Astrocyte of the cerebellum (primary cell): ENCODE measurements around the gene GALNT10.

Source experiments
- DNase-seq: peaks from one replicate; pipeline ENCODE4 v3.0.0-alpha.2; 2011; ENCODE audit warnings: low read depth
- H3K4me3 ChIP-seq: 2 replicates; pipeline ENCODE4 v1.5.1; 2011; ENCODE audit warnings: mild to moderate bottlenecking, low read depth, low read length, moderate library complexity
- in situ Hi-C: cut with HindIII; loops from 2 replicates; pipeline ENCODE4 v1.10.0; 2017; ENCODE audit warnings: low sequenced_read_pairs
- TF ChIP-seq, protein P1 (sequence below): IDR thresholded peaks from 2 replicates; pipeline ENCODE4 v1.5.1; 2012; ENCODE audit warnings: low read length, low read depth, moderate library complexity, mild to moderate bottlenecking; ENCODE audit errors: missing control alignments

GALNT10 gene

DNA sequence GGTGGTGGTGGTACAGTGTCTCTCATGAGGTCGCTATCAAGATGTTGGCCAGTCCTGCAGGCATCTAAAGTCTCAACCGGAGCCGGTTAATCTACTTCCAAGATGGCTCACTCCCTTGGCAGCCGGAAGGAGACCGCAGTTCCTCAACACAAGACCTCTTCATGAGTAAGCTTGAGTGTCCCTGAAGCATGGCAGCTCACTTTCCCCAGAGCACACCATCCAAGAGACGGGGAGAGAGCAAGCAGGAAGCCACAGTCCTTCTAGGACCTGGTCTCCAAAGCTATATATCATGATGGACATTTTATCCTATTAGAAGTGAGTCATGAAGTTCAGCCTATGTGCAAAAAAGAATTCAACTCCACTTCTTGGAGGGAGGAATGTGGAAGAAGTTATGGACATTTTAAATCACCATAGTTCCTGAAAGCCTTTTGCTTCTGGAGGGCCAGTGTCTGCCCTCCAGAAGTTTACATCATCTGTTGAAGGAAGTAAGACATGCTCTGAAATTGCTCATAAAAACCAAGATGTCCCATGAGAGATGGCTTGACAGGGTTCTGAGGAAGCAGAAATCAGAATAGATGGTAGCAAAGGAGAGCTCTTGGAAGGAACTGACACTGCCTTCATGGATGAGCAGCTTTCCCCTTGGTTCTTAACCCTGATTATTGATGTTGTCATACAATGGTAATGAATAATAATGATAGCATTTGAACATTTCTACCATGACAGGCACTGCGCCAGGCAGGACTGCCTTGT is 21.3 kb downstream of the GALNT10 start:
- no peak for DNase-seq
- in situ Hi-C loops: no loop called here
- TF ChIP-seq, protein P1, sequence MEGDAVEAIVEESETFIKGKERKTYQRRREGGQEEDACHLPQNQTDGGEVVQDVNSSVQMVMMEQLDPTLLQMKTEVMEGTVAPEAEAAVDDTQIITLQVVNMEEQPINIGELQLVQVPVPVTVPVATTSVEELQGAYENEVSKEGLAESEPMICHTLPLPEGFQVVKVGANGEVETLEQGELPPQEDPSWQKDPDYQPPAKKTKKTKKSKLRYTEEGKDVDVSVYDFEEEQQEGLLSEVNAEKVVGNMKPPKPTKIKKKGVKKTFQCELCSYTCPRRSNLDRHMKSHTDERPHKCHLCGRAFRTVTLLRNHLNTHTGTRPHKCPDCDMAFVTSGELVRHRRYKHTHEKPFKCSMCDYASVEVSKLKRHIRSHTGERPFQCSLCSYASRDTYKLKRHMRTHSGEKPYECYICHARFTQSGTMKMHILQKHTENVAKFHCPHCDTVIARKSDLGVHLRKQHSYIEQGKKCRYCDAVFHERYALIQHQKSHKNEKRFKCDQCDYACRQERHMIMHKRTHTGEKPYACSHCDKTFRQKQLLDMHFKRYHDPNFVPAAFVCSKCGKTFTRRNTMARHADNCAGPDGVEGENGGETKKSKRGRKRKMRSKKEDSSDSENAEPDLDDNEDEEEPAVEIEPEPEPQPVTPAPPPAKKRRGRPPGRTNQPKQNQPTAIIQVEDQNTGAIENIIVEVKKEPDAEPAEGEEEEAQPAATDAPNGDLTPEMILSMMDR: no peak
- H3K4me3 ChIP-seq: no peak overlapping the region

DNA sequence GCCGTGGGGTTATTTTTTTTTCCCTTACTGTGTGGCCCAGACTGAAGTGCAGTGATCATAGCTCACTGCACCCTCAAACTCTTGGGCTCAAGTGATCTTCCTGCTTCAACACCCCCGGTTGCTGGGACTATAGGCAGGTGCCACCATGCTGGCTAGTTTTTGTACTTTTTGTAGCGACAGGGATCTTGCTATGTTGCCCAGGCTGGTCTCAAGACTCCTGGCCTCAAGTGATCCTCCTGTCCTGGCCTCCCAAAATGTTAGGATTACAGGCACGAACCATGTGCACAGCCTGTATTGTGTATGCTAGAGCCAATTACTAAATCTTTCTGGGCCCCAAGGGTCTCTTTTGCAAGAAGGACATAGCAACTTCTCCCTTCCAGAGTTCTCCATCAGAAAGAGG is 23.1 kb downstream of the GALNT10 start:
- in situ Hi-C loops: no loop called here
- H3K4me3 ChIP-seq: no peak overlapping the region
- TF ChIP-seq, protein P1: no peak
- no peak for DNase-seq

DNA sequence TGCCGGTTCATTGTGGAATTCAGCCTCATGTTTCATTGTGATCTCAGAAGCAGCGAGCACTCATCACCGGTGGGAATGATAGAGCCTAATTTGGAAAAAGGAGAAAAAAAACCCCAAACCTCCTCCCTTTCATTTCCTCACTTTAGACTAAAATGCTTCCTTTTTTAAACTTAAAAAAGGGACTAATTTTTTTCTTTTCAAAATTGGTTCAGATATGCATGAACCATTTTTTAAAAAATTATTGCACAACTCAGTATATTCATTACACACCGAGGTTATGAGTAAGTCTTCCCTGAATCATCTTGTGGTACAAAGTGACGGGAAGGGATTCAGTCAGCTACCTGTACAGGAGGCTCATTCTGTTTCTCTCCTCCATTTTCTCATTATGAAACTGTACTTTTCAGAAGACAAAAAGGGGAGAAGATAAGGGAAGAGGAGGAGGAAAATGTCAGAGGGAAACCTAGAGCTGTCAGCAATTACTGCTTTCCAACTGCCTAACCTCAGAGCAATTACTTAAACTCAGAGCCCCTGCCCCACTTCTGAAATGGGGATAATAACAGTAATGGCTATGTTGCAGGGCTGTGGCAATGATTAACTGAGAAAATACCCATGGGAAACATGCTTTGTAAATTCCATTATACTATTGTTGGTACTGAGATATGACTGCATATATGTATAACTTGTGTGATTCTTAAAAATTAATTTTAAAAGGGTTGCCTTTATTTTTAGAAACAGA is 24.0 kb downstream of the GALNT10 start:
- no peak overlapping the region for H3K4me3 ChIP-seq
- DNase-seq: peak; percentile 23
- TF ChIP-seq, protein P1: no peak
- in situ Hi-C loops: no loop called here

DNA sequence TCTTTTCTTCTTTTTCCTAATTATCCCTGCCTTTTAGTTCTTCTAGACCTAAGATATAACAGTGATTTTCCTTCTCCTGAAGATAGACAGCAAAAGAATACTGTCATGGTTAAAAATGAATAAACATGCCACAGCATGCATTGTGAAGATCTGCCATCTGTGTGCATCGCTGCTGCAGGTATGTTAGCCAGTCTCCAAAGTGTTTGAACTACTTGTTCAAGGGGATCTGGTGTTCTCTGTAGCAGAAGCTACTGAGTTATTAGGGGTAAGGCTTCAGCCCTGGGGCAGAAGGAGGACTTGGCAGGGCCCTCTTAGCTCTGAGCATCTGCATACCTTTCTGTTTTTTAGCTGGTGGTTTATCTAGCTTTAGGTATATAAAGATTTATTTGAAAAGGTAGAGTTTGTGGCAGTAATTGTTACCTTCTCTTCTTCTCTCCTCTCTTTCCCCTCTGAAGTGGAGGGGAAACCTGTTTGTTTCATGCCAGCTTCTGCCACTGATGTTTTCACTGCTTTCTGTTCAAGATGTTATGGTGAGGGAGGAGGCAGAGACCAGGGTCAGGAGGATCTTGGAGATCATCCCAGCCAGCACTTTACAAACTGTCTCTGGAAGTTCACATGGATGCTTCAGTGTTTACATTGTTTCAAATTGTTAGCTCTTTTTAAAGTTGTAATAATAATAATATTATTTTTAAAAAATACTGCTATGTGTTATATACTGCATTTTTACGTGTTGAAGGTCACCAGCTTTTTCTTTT is 25.2 kb downstream of the GALNT10 start:
- in situ Hi-C loops: no loop called here
- no peak overlapping the region for H3K4me3 ChIP-seq
- no peak for DNase-seq
- TF ChIP-seq, protein P1: no peak

DNA sequence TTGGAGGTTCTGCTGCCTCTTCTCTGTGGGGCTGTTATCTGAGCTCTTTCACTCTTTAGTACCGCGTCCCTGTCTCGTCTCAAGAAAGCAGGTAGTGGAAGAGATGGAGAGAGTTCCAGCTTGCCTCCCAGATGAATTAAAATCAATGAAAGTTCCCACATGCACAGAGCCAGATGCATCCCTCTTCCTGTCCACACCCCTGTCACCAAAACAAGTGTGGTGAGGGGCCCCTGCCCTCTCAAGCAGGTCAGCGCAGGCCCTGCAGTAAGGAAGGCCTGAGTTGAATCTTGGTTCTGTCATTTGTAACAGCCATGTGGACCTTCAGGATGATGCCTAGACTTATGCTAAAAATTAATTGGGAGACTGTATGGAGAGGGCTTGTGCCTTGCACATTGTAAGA is 26.9 kb downstream of the GALNT10 start:
- TF ChIP-seq, protein P1: no peak
- in situ Hi-C loops: no loop called here
- no peak for DNase-seq
- H3K4me3 ChIP-seq: no peak overlapping the region

DNA sequence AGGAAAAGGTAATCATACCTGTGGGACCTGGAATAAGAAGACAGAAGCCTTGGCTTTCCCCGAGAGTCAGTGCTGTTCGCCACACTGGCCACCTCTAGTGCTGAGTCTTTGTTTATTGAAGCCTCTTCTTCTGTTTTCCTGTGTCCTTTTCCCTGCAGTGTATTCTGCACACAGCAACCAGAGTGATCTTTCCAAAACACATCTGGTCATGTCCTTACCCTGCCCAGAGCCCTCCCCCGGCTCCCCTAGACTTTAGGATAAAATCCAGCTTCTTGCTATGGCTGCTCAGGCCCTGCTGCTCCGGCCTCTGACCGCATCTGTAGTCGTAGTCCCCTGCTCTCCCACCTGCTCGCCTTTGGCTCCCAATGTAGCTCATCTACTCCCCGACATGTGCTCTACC is 28.3 kb downstream of the GALNT10 start:
- TF ChIP-seq, protein P1: no peak
- DNase-seq: no peak
- in situ Hi-C loops: no loop called here
- H3K4me3 ChIP-seq: no peak overlapping the region
